GM13976 (cell line): ENCODE results near the gene MRPL54.
"Not testable (repeated sequence)": the region's sequence is repeated elsewhere in the genome, so short reads cannot be mapped to it uniquely, and the experiment has no call there.

Experiments
- DNase-seq: peaks from one replicate; pipeline ENCODE4 v3.0.0; 2012; ENCODE audit warnings: low spot score
- CTCF ChIP-seq: IDR thresholded peaks from 2 replicates; pipeline ENCODE4 v1.5.1; 2012; ENCODE audit warnings: borderline replicate concordance, mild to moderate bottlenecking; ENCODE audit not compliant: insufficient read depth; ENCODE audit errors: extremely low read depth, missing control alignments, control extremely low read depth
- in situ Hi-C: fragments of 300-500 bp; cut with MboI; formaldehyde crosslinking; loops from one replicate; pipeline ENCODE4 v1.12.0; 2022; ENCODE audit warnings: low sequenced_read_pairs, mixed read lengths, inconsistent platforms; ENCODE audit not compliant: unreplicated experiment

The MRPL54 gene

GRCh38 chr19:3810708-3811355 is 48.4 kb downstream of the MRPL54 start:
- DNase-seq, result no peak
- no peak for TF ChIP-seq CTCF
- in situ Hi-C loops, result no loop called here

GRCh38 chr19:3813473-3814392 is 51.3 kb downstream of the MRPL54 start:
- in situ Hi-C loops, result no loop called here
- no peak for DNase-seq
- TF ChIP-seq CTCF, result no peak

GRCh38 chr19:3814648-3815047 is 52.2 kb downstream of the MRPL54 start:
- TF ChIP-seq CTCF, result no peak
- no peak for DNase-seq
- in situ Hi-C loops, result no loop called here

GRCh38 chr19:3816148-3816547 is 53.7 kb downstream of the MRPL54 start:
- in situ Hi-C loops, result not testable (repeated sequence)

GRCh38 chr19:3816566-3817218 is 54.2 kb downstream of the MRPL54 start:
- no peak for DNase-seq
- in situ Hi-C loops, result no loop called here
- TF ChIP-seq CTCF, result no peak

More at GRCh38 chr19:3816148-3816547, 53.7 kb downstream of the MRPL54 start:
- DNase-seq, result not testable (repeated sequence)
